Measurements from ENCODE around the gene ACER3.
A peak's percentile ranks its signal among the peaks of the same experiment; 100 is the strongest.

Gene ACER3

DNA sequence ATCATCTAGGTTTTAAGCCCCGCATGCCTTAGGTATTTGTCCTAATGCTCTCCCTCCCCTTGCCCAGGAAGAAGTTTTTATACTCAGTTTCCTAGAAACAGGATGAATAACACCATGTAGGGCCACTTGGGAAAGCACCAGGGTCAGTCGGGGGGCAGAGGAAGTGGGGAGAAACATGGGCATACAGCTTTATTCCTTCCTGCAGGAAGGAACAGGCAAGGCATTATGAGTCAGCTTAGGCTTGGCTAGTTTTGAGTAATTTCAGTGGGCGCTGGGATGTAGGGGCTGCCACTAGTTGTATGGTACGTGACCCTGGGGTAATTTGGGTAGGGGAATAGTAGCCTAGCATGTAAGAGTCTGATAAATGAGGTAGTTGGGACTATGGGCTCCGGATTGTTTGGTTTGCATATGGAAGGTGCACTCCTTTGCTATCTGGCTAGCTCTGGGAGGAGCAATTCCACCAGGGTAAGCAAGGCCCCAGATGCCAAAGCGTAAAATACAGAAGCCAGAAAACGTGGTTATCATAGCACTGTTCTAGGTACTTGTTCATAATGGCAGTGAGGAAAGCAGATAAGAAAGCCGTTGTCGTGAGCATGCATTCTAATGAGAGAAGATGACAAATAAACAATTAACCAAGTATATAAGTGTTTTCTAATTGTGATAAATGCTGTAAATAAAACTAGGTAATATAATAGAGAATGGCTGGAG lies 24.8 kb downstream of the ACER3 start:
- Histone ChIP-seq H3K9me3 (ENCODE audit: severe bottlenecking) (no peaks in the 10 kb centered on the region), H3K4me3 (ENCODE audit: severe bottlenecking) (no peak overlapping the region), H3K4me1 (ENCODE audit: insufficient read depth, poor library complexity, severe bottlenecking) (peaks cover 23% of the 10 kb centered on the region), H3K27ac (ENCODE audit: poor library complexity, severe bottlenecking) (peak overlapping the region; percentile 38), H3K36me3 (ENCODE audit: low read depth) (peaks cover 3% of the 10 kb centered on the region; the same call in 1 of the 2 replicates), H3K27me3 (ENCODE audit: insufficient read depth, poor library complexity, severe bottlenecking) (no peaks in the 10 kb centered on the region)
- TF ChIP-seq, protein P1, sequence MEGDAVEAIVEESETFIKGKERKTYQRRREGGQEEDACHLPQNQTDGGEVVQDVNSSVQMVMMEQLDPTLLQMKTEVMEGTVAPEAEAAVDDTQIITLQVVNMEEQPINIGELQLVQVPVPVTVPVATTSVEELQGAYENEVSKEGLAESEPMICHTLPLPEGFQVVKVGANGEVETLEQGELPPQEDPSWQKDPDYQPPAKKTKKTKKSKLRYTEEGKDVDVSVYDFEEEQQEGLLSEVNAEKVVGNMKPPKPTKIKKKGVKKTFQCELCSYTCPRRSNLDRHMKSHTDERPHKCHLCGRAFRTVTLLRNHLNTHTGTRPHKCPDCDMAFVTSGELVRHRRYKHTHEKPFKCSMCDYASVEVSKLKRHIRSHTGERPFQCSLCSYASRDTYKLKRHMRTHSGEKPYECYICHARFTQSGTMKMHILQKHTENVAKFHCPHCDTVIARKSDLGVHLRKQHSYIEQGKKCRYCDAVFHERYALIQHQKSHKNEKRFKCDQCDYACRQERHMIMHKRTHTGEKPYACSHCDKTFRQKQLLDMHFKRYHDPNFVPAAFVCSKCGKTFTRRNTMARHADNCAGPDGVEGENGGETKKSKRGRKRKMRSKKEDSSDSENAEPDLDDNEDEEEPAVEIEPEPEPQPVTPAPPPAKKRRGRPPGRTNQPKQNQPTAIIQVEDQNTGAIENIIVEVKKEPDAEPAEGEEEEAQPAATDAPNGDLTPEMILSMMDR (IDR thresholded peaks at IDR 0.05; ENCODE audit: poor library complexity, severe bottlenecking) = no peak
- ATAC-seq (ENCODE audit: low read depth) = peak; percentile 97
- DNase-seq (ENCODE audit: low spot score) = peak; percentile 75

DNA sequence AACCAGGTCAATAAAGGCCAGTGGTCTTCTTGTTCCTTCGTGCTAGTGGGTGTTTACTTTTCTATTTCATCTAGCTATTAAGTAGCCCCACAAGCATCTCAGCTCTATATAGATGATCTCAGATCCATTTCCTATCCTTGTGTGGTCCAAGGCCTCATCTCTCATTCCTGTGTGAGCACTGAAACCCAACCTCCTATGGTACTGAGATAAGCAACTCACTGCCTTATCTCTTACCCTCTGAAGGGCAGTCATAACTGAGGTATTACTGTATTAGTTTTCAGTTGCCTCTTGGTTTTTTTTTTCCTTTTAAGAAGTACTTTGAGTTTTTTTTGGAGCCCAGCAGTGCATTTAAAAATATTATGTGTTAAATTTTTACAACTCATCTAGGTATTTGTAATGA lies 28.3 kb downstream of the ACER3 start:
- Histone ChIP-seq H3K27ac (ENCODE audit: poor library complexity, severe bottlenecking) (no peak overlapping the region), H3K4me1 (ENCODE audit: insufficient read depth, poor library complexity, severe bottlenecking) (peaks cover 23% of the 10 kb centered on the region), H3K36me3 (ENCODE audit: low read depth) (no peaks in the 10 kb centered on the region), H3K27me3 (ENCODE audit: insufficient read depth, poor library complexity, severe bottlenecking) (no peaks in the 10 kb centered on the region), H3K4me3 (ENCODE audit: severe bottlenecking) (no peak overlapping the region), H3K9me3 (ENCODE audit: severe bottlenecking) (no peaks in the 10 kb centered on the region)
- DNase-seq (ENCODE audit: low spot score) = no peak
- TF ChIP-seq, protein P1 (IDR thresholded peaks at IDR 0.05; ENCODE audit: poor library complexity, severe bottlenecking) = no peak
- no peak for ATAC-seq (ENCODE audit: low read depth)

DNA sequence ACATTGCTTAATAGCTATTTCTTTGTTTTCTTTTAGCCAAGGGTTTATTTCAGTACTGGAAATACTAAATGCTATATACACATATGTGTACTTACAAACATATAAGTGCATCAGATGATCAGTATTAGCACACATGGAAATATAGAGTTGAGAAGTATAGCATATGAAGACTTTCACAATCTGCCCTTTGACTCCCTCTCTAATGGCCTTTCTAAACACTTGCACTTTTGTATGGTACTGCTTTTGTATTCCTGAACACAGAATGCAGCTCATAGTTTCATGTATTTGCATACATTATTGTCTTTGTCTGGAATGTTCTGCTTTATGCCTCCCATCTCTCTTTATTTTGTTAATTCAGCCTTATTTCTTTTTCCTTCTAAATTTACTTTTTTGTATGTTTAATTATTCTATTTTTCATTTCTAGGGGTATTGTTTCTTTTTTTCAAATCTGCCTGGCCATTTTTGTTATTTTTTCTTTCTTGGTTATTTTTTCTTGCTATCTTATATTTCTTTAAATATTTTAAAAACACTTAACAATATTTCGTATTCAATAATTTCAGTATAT lies 28.8 kb downstream of the ACER3 start:
- no peak for DNase-seq (ENCODE audit: low spot score)
- no peaks in the 10 kb centered on the region for H3K9me3 ChIP-seq (ENCODE audit: severe bottlenecking)
- TF ChIP-seq, protein P1 (IDR thresholded peaks at IDR 0.05; ENCODE audit: poor library complexity, severe bottlenecking) = no peak
- H3K27me3 ChIP-seq (ENCODE audit: insufficient read depth, poor library complexity, severe bottlenecking) = no peaks in the 10 kb centered on the region
- H3K27ac ChIP-seq (ENCODE audit: poor library complexity, severe bottlenecking) = no peak overlapping the region
- no peak overlapping the region for H3K4me3 ChIP-seq (ENCODE audit: severe bottlenecking)
- H3K36me3 ChIP-seq (ENCODE audit: low read depth) = no peaks in the 10 kb centered on the region
- ATAC-seq (ENCODE audit: low read depth) = no peak
- H3K4me1 ChIP-seq (ENCODE audit: insufficient read depth, poor library complexity, severe bottlenecking) = peaks cover 20% of the 10 kb centered on the region

DNA sequence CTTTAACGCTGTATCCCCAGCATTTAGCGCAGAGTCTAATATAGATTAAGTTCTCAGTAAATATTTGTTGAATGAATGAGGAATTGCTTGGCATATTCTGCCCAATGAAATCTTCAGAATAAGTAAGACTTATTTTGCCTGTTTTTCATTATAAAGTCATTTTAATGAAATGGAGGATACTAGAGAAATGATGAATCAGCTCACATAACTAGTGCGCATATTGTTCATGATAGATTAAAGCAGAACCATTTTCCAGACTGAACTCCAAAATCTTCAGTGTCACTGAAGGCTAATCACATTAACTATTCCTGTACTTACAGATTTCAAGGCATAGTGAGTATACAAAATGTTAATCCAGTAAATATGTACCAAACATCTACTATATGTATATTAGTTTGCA lies 29.6 kb downstream of the ACER3 start:
- ATAC-seq (ENCODE audit: low read depth) (no peak), DNase-seq (ENCODE audit: low spot score) (no peak)
- Histone ChIP-seq H3K4me1 (ENCODE audit: insufficient read depth, poor library complexity, severe bottlenecking) (peaks cover 11% of the 10 kb centered on the region), H3K36me3 (ENCODE audit: low read depth) (no peaks in the 10 kb centered on the region; the same call in 1 of the 2 replicates), H3K9me3 (ENCODE audit: severe bottlenecking) (no peaks in the 10 kb centered on the region), H3K27ac (ENCODE audit: poor library complexity, severe bottlenecking) (no peak overlapping the region), H3K27me3 (ENCODE audit: insufficient read depth, poor library complexity, severe bottlenecking) (no peaks in the 10 kb centered on the region), H3K4me3 (ENCODE audit: severe bottlenecking) (no peak overlapping the region)
- TF ChIP-seq, protein P1 (IDR thresholded peaks at IDR 0.05; ENCODE audit: poor library complexity, severe bottlenecking) = no peak

DNA sequence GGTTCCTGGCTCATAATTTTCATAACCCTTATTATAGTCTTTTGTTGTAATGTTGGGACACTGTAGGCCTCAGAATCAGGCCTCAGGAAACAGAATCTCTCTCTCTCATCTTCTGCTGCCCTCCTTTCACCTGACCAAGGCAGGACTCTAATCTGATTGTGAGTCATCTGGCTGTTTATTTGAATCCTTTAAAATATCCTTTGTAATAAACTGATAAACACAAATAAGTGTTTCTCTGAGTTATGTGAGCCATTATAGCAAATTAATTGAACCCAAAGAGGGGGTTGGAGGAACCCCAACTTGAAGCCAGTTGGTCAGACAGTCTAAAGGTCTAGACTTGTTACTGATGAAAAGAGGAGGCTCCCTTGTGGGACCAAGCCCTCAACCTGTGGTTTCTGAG lies 30.6 kb downstream of the ACER3 start:
- Histone ChIP-seq H3K4me1 (ENCODE audit: insufficient read depth, poor library complexity, severe bottlenecking) (peaks cover 2% of the 10 kb centered on the region), H3K27ac (ENCODE audit: poor library complexity, severe bottlenecking) (no peak overlapping the region), H3K36me3 (ENCODE audit: low read depth) (peaks cover 6% of the 10 kb centered on the region), H3K9me3 (ENCODE audit: severe bottlenecking) (no peaks in the 10 kb centered on the region), H3K4me3 (ENCODE audit: severe bottlenecking) (no peak overlapping the region), H3K27me3 (ENCODE audit: insufficient read depth, poor library complexity, severe bottlenecking) (no peaks in the 10 kb centered on the region)
- DNase-seq (ENCODE audit: low spot score) (no peak), ATAC-seq (ENCODE audit: low read depth) (0 out of 3 replicates have a peak, but pooled peaks have one; percentile 19)
- TF ChIP-seq, protein P1 (IDR thresholded peaks at IDR 0.05; ENCODE audit: poor library complexity, severe bottlenecking) = no peak

All from RWPE2 (cell line).